Natural killer cell (primary cell): ENCODE data around the gene UBAC2. TPM values are rescaled to one million over a fixed set of nuclear protein-coding genes. Genes with fewer than 3 reads are reported as not detected.

Experiments
- ATAC-seq, 3 donors: fragments of 150-1000 bp in 2 of 3; fragments of 200-7000 bp in 1 of 3; cut with Tn5 transposase; 1 replicate in 1 of 3; 2 replicates in 2 of 3; pipeline ENCODE4 v1.10.0; 2021; ENCODE audit warnings: mild to moderate bottlenecking in 2 of 3, moderate library complexity in 2 of 3
- DNase-seq, 2 donors: peaks; one replicate each; pipeline versions ENCODE4 v3.0.0 to v3.0.0-alpha.2; 2013 to 2021; ENCODE audit warnings: mixed read lengths in 1 of 2
- H3K27ac ChIP-seq: one replicate; pipeline ENCODE4 v1.5.1; 2013; ENCODE audit warnings: mild to moderate bottlenecking, low read length
- H3K27me3 ChIP-seq: one replicate; pipeline ENCODE4 v1.6.1; 2013; ENCODE audit warnings: low read length; ENCODE audit not compliant: control insufficient read depth, insufficient read depth
- H3K36me3 ChIP-seq: one replicate; pipeline ENCODE4 v1.6.1; 2013; ENCODE audit warnings: low read length; ENCODE audit not compliant: control insufficient read depth, insufficient read depth
- H3K4me1 ChIP-seq: one replicate; pipeline ENCODE4 v1.6.1; 2013; ENCODE audit warnings: low read length; ENCODE audit not compliant: control insufficient read depth, insufficient read depth
- H3K4me3 ChIP-seq: one replicate; pipeline ENCODE4 v1.5.1; 2013; ENCODE audit warnings: low read length
- H3K9me3 ChIP-seq: one replicate; pipeline ENCODE4 v1.6.1; 2013; ENCODE audit warnings: low read length; ENCODE audit not compliant: control insufficient read depth, insufficient read depth
- H3K27ac Mint-ChIP-seq, 2 donors: one replicate each; pipeline ENCODE4 v1.8.0; 2022; ENCODE audit warnings: mild to moderate bottlenecking in 2 of 2, mixed read lengths in 2 of 2, moderate library complexity in 1 of 2
- H3K27me3 Mint-ChIP-seq, 2 donors: one replicate each; pipeline ENCODE4 v1.8.0; 2022; ENCODE audit warnings: low read depth in 2 of 2, mixed read lengths in 2 of 2
- H3K36me3 Mint-ChIP-seq: one replicate; pipeline ENCODE4 v1.8.0; 2022; ENCODE audit warnings: mixed read lengths
- H3K4me1 Mint-ChIP-seq, 2 donors: one replicate each; pipeline ENCODE4 v1.8.0; 2022; ENCODE audit warnings: mixed read lengths in 2 of 2
- H3K4me3 Mint-ChIP-seq: one replicate; pipeline ENCODE4 v1.8.0; 2022; ENCODE audit warnings: mild to moderate bottlenecking, moderate library complexity, mixed read lengths
- H3K9me3 Mint-ChIP-seq, 2 donors: one replicate each; pipeline ENCODE4 v1.8.0; 2022; ENCODE audit warnings: mixed read lengths in 2 of 2
- CTCF ChIP-seq: fragments of 200-600 bp; IDR thresholded peaks from one replicate; pipeline ENCODE4 v1.8.0; 2022; ENCODE audit warnings: antibody characterized with exemption
- WGBS: methylation state at CpG from one replicate; pipeline ENCODE4 v1.1.7; 2013; ENCODE audit warnings: missing lambda C conversion rate; ENCODE audit not compliant: insufficient coverage; 5-methylcytosine and 5-hydroxymethylcytosine counted together
- intact Hi-C: fragments of 100-400 bp; cut with micrococcal nuclease; formaldehyde crosslinking; loops from one replicate; pipeline ENCODE4 v1.14.2; 2022
- total RNA-seq, 4 donors: library from RNA; stranded (reverse); fragments of 120-200 nt in 1 of 4; gene quantifications; one replicate each; pipeline versions ENCODE4 v1.2.3 to v1.2.4, GENCODE V29; 2013 to 2022

UBAC2 gene
- total RNA-seq, 3 donors from 2014 or later (not counting 1 experiment from before 2014, with no cell fraction given): 50.6 to 59.1 (median 56.4) TPM

GRCh38 chr13:99357131-99357596 lies 156.5 kb downstream of the UBAC2 start:
- Histone ChIP-seq H3K27ac (peak overlapping the region; percentile 99), H3K4me1 (peaks cover 86% of the 10 kb centered on the region), H3K36me3 (peaks cover 15% of the 10 kb centered on the region), H3K4me3 (no peak overlapping the region), H3K9me3 (no peaks in the 10 kb centered on the region), H3K27me3 (no peaks in the 10 kb centered on the region)
- Mint-ChIP-seq H3K36me3 (peaks cover 16% of the 10 kb centered on the region), H3K9me3 (no peaks in the 10 kb centered on the region), H3K27ac (peak overlapping the region; percentile 89 to 91), H3K27me3 (no peaks in the 10 kb centered on the region), H3K4me1 (peaks cover 85% of the 10 kb centered on the region in 2 donors), H3K4me3 (peak overlapping the region; percentile 81)
- no peak for TF ChIP-seq CTCF
- WGBS: 68% methylated on average over 8 of the region's 8 CpGs
- DNase-seq (peak in 1 of 2 donors; percentile 68), ATAC-seq (peak in 2 of 3 donors; percentile 11 to 38)
- intact Hi-C loops: loop anchor here (1.0 to 10.0 kb wide), 5 partner anchors 46 to 182 kb away; no protein-coding TSS in a partner anchor

GRCh38 chr13:99357941-99358340 lies 157.3 kb downstream of the UBAC2 start:
- TF ChIP-seq CTCF: no peak
- peaks cover 15% of the 10 kb centered on the region for H3K36me3 ChIP-seq
- Mint-ChIP-seq H3K27ac (peak overlapping the region; percentile 89 to 91), H3K9me3 (no peaks in the 10 kb centered on the region), H3K36me3 (peaks cover 16% of the 10 kb centered on the region), H3K27me3 (no peaks in the 10 kb centered on the region), H3K4me3 (no peak overlapping the region), H3K4me1 (peaks cover 80 to 85% of the 10 kb centered on the region in 2 donors)
- WGBS: 95% methylated on average over 5 of the region's 6 CpGs
- ATAC-seq (no peak), DNase-seq (peak in 1 of 2 donors; percentile 59)
- intact Hi-C loops: loop anchor here (1.0 to 10.0 kb wide), 5 partner anchors 45 to 183 kb away; no protein-coding TSS in a partner anchor
- peaks cover 78% of the 10 kb centered on the region for H3K4me1 ChIP-seq
- H3K27me3 ChIP-seq: no peaks in the 10 kb centered on the region
- no peaks in the 10 kb centered on the region for H3K9me3 ChIP-seq
- no peak overlapping the region for H3K4me3 ChIP-seq
- H3K27ac ChIP-seq: peak overlapping the region; percentile 99

DNA sequence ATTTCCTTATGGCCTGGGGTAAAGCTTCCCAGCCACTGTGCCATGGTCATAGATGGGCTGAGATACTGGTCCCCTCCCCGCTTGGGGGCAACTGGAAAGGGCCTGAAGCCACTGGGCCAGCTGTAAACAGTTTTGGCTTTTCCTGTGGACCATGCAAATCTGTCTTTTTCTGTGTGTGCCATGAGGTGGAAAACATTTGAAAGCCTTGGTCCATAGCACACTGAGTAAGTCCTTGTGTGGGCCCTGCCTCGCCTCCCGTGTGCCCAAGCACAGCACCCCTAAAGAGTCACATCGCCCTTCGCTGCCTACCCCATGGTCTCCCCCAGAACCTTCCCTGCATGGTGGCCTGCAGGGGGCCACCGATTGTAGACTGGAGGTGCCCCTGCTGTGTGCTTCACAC lies 158.9 kb downstream of the UBAC2 start:
- peaks cover 70 to 76% of the 10 kb centered on the region in 2 donors for H3K4me1 Mint-ChIP-seq
- no peaks in the 10 kb centered on the region for H3K9me3 ChIP-seq
- H3K36me3 Mint-ChIP-seq: peaks cover 16% of the 10 kb centered on the region
- peaks cover 16% of the 10 kb centered on the region for H3K36me3 ChIP-seq
- peak overlapping the region; percentile 99 for H3K27ac ChIP-seq
- DNase-seq: no peak
- H3K4me3 ChIP-seq: no peak overlapping the region
- H3K4me1 ChIP-seq: peaks cover 70% of the 10 kb centered on the region
- H3K27ac Mint-ChIP-seq: peak overlapping the region; percentile 47 to 89
- no peaks in the 10 kb centered on the region for H3K9me3 Mint-ChIP-seq
- no peak overlapping the region for H3K4me3 Mint-ChIP-seq
- 87% methylated on average over 6 of the region's 6 CpGs for WGBS
- H3K27me3 ChIP-seq: no peaks in the 10 kb centered on the region
- no peaks in the 10 kb centered on the region for H3K27me3 Mint-ChIP-seq
- no peak for ATAC-seq
- no peak for TF ChIP-seq CTCF
- intact Hi-C loops: loop anchor here (10.0 kb wide), 1 partner anchor 185 kb away; no protein-coding TSS in a partner anchor

GRCh38 chr13:99360696-99361095 lies 160.0 kb downstream of the UBAC2 start:
- Mint-ChIP-seq H3K27me3 (no peaks in the 10 kb centered on the region), H3K4me3 (no peak overlapping the region), H3K27ac (peak overlapping the region; percentile 59 to 89), H3K4me1 (peaks cover 58 to 66% of the 10 kb centered on the region in 2 donors), H3K9me3 (no peaks in the 10 kb centered on the region), H3K36me3 (peaks cover 16% of the 10 kb centered on the region)
- TF ChIP-seq CTCF: no peak
- no peak for DNase-seq
- peaks cover 58% of the 10 kb centered on the region for H3K4me1 ChIP-seq
- H3K4me3 ChIP-seq: no peak overlapping the region
- peaks cover 11% of the 10 kb centered on the region for H3K36me3 ChIP-seq
- WGBS: 97% methylated on average over 10 of the region's 10 CpGs
- H3K27me3 ChIP-seq: no peaks in the 10 kb centered on the region
- H3K27ac ChIP-seq: peak overlapping the region; percentile 28
- no peaks in the 10 kb centered on the region for H3K9me3 ChIP-seq
- no peak for ATAC-seq
- intact Hi-C loops: no loop called here
